Tibial nerve (tissue), 4 donors: ENCODE data around the gene IRS2.

Experiments
- EP300 ChIP-seq, 2 donors: sonication (generic); formaldehyde crosslinking; IDR thresholded peaks; one replicate each; pipeline ENCODE4 v1.6.1; 2017; ENCODE audit warnings: antibody characterized with exemption in 2 of 2, mild to moderate bottlenecking in 1 of 2
- POLR2A ChIP-seq, 2 donors: fragments of 450-650 bp; IDR thresholded peaks; one replicate each; pipeline ENCODE4 v1.6.1; 2017; ENCODE audit warnings: antibody characterized with exemption in 2 of 2, mild to moderate bottlenecking in 2 of 2, moderate library complexity in 2 of 2
- TF ChIP-seq, protein P1 (sequence below), 5 experiments: fragments of 200-600 bp in 3 of 5; fragments of 450-650 bp in 2 of 5; sonication (generic) in 3 of 5; IDR thresholded peaks; one replicate each; pipeline ENCODE4 v1.5.1; 2016 to 2019; ENCODE audit warnings: antibody characterized with exemption in 5 of 5, mild to moderate bottlenecking in 3 of 5, moderate library complexity in 2 of 5

DNA sequence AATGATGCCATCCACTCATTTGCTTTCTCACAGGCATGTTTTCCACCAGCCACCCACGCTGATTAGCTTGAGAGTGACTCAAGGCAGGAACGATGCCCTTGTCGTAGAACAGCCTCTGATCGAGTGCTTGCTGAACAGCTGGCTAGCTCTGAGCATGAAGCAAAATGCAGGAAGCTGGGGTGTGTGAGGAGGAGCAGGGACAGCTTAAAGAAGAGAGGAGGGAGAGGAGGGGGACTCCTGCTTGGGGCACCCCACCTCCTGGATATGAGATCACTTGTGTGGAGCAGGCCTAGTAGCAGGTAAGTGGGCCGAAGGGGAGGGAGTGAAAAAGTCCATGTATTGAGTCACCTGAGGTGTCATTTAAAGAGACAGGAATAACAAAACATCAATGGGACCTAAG, 48.8 kb downstream of the IRS2 start:
- TF ChIP-seq, protein P1, sequence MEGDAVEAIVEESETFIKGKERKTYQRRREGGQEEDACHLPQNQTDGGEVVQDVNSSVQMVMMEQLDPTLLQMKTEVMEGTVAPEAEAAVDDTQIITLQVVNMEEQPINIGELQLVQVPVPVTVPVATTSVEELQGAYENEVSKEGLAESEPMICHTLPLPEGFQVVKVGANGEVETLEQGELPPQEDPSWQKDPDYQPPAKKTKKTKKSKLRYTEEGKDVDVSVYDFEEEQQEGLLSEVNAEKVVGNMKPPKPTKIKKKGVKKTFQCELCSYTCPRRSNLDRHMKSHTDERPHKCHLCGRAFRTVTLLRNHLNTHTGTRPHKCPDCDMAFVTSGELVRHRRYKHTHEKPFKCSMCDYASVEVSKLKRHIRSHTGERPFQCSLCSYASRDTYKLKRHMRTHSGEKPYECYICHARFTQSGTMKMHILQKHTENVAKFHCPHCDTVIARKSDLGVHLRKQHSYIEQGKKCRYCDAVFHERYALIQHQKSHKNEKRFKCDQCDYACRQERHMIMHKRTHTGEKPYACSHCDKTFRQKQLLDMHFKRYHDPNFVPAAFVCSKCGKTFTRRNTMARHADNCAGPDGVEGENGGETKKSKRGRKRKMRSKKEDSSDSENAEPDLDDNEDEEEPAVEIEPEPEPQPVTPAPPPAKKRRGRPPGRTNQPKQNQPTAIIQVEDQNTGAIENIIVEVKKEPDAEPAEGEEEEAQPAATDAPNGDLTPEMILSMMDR (IDR thresholded peaks at IDR 0.05), result no peak
- TF ChIP-seq EP300 (IDR thresholded peaks at IDR 0.05) (no peak), POLR2A (IDR thresholded peaks at IDR 0.05) (no peak)
